CD4-positive, alpha-beta T cell treated with Interleukin-10 for 1 hour (primary cell): ENCODE results near the gene TEN1.
A peak's percentile ranks its signal among the peaks of the same experiment; 100 is the strongest.

Experiments used
- DNase-seq: peaks from one replicate; pipeline ENCODE4 v3.0.0-alpha.2; 2020

The TEN1 gene

GRCh38 chr17:75979705-75980187 is 706 bp downstream of the TEN1 start:
- no peak for DNase-seq

GRCh38 chr17:75980188-75981018 is 1.4 kb downstream of the TEN1 start:
- DNase-seq, result no peak

- DNase-seq, result no peak
Observed at GRCh38 chr17:75981019-75981615, 2.1 kb downstream of the TEN1 start.

GRCh38 chr17:75983501-75984181 is 4.6 kb downstream of the TEN1 start:
- DNase-seq, result no peak

DNA sequence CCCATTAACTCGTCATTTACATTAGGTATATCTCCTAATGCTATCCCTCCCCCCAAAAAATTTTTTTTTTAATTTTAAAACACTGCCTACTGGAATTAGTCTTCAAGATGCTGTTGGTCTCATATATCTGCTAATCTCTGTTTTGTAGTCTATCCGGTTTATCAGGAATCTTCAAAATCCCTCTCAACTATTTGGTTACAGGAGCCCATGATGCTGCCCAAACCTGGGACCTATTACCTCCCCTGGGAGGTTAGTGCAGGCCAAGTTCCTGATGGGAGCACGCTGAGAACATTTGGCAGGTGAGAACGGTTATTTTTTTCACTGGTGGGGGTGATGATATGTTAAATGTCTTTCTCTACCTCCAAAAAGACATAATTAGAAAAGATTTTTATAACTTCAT is 6.9 kb downstream of the TEN1 start:
- no peak for DNase-seq

DNA sequence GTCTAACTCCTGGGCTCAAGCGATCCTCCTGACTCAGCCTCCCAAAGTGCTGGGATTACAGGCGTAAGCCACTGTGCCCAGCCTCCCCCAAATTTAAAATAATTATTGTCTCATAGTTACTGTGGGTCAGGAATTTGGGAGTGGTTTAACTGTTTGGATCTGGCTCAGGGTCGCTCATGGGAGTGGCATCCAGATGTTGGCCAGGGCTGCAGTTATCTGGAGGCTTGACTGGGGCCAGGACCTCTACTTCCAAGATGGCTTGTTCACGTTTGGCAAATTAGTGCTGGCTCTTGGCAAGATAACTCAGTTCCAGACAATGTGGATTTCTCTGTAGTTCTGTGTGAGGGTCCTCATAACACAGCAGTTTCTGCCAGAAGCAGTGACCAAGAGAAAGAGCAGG is 8.0 kb downstream of the TEN1 start:
- no peak for DNase-seq

- no peak for DNase-seq
Observed at GRCh38 chr17:75991396-75991795, 12.4 kb downstream of the TEN1 start.

GRCh38 chr17:75994802-75995370 is 15.8 kb downstream of the TEN1 start:
- no peak for DNase-seq

GRCh38 chr17:75995385-75995925 is 16.4 kb downstream of the TEN1 start:
- DNase-seq, result no peak

DNA sequence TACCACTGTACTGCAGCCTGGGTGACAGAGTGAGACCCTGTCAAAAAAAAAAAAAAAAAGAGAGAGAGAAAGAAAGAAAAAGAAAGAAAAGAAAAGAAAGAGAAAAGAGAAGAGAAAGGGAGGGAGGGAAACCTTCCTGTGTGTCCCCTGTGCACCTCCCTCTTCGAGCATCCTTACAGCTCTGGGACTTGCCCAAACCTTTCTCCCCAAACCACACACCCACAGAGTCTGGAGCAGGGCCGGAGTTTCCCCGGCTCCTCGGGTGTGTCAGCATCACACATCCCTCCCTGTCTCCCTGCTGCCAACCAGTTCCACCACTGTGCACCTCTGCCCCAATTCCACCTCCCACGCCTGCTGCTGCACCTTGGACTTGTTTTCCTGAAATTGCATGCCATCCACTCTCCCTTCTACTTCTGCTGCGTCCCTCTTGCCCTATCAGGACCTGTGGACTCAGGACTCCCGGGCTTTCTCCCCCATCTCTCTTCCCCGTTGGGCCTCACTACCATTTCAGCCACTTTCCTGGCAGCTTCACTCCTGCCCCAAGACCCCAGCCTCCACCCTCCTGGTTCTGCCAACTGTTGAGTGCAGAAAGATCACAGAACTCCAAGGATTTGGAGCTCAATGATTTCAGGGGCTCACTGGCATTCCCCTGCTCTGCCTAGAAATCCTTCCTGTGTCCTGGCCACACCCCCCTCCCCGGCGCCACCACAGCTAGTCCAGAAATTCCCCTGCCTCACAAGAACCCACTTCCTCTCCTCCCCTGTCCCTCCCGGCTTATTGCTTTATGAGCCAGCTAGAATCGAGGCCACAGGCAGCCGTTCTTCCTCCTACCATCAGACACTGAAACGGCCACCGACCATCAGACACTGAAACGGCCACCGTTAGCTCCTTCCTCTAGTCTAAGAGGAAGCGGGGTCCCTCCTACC is 17.9 kb downstream of the TEN1 start:
- DNase-seq, result peak; percentile 49

DNA sequence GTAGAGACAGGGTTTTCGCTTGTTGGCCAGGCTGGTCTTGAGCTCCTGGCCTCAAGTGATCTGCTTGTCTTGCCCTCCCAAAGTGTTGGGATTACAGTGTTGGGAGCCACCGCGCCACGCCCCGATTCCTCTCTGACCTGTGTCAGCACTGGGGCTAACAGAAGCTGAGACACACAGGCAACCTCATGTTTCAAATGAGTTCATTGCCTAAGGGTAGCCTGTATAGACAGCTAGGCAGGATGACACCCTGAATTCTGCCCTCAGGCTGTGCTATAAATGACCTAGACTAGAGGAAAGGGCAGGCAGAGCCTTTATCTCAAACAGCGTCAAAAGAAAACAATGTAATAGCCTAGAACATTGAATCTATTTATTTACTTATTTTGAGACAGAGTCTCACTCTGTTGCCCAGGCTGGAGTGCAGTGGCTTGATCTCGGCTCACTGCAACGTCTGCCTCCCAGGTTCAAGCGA is 19.3 kb downstream of the TEN1 start:
- DNase-seq, result no peak

GRCh38 chr17:76000016-76000754 is 21.1 kb downstream of the TEN1 start:
- DNase-seq, result peak; percentile 61

- no peak for DNase-seq
Observed at GRCh38 chr17:76000755-76001521, 21.9 kb downstream of the TEN1 start, which contains the start of gene CDK3. Gene CDK3, plus strand, starts transcription at chr17:76000855. Its CDS starts 571 bp downstream, at chr17:76001426.

GRCh38 chr17:76002100-76002499 is 23.1 kb downstream of the TEN1 start:
- no peak for DNase-seq

DNA sequence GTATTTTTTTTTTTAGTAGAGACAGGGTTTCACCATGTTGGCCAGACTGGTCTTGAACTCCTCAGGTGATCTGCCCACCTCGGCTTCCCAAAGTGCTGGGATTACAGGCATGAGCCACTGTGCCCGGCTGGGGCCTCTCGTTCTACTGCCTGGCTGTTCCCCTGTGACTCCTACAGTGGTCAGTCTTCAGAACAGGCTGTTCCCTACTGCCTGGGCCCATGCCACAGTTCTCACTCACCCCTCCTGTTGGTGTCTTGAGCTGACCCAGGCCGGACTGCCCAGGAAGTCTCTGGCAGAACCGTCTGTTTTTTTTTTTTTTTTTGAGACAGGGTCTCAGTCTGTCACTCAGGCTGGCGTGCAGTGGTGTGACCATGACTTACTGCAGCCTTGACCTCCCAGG is 24.9 kb downstream of the TEN1 start:
- no peak for DNase-seq

GRCh38 chr17:76004750-76005262 is 25.8 kb downstream of the TEN1 start:
- no peak for DNase-seq

DNA sequence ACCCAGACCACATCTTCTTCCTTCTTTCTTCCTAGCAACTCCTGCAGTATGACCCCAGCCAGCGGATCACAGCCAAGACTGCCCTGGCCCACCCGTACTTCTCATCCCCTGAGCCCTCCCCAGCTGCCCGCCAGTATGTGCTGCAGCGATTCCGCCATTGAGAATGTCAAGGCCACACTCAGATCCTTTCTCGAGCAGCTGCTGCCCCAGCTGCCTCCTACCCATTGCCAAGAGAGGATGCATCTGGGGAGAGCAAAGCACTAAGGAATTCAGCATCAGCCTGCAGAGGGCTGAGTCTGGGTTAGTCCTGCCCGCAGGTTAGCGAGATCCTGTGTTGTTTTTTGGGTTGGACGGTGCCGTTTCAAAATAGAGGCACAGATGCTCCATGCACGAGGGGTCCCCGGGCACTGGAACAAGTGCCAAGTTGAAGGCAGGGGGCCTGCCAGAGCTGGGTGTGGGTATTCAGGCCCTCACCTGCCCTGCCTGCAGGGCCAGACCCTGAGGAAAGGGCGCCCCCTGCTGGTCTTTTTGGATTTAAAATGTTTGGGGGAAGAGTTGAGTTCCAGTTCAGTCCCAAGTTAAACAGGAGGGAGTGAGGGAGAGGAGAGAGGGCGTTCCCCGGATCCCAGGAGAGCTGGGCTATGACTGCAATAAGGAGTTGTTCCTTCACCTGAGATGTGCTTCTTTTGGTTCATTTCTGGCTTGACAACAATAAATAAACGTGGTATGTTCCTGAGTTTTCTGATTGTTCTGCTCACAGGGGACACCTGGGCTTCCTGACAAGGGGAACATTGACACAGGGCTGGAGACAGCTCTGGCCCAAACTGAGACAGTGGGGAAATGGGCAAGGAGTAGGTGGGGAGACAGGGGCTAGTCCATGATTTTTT is 26.5 kb downstream of the TEN1 start:
- peak; percentile 81 for DNase-seq

- no peak for DNase-seq
Observed at GRCh38 chr17:76007131-76007849, 28.2 kb downstream of the TEN1 start.
